Endothelial cell of umbilical vein (primary cell): ENCODE data around the gene PARP9. TPM values are rescaled to one million over a fixed set of nuclear protein-coding genes. Genes with fewer than 3 reads are reported as not detected.

Experiments
- BruUV-seq: library from RNA; stranded (reverse); fragments of 400-500 nt; replicated peaks from 2 replicates; lab custom pipeline; 2021; lab: Mats Ljungman, UMichigan
- CTCF ChIA-PET: fragments of 300-600, 350-600 bp; sonication (Branson Sonifier 250); formaldehyde crosslinking; loops from one replicate; lab custom pipeline; 2021; ENCODE audit warnings: antibody characterized with exemption, inconsistent platforms; lab: Charles Lee
- POLR2A ChIA-PET: fragments of 300-600, 350-600 bp; sonication (Branson Sonifier 250); formaldehyde crosslinking; loops from one replicate; lab custom pipeline; 2021; ENCODE audit warnings: antibody characterized with exemption, inconsistent platforms; lab: Charles Lee
- DNase-seq: peaks from one replicate; pipeline ENCODE4 v3.0.0-alpha.2; 2011; ENCODE audit warnings: low read depth, low spot score
- FAIRE-seq: peaks from 2 replicates; lab custom pipeline; 2011; peaks lifted over from hg19 to GRCh38; lab: Jason Lieb, UNC
- H2AFZ ChIP-seq: 2 replicates; pipeline ENCODE4 v1.6.0; 2012; ENCODE audit warnings: low read depth, low read length, control low read depth, inconsistent platforms
- H3K27ac ChIP-seq: 2 replicates; pipeline ENCODE4 v1.5.1; 2011; ENCODE audit warnings: low read depth, mild to moderate bottlenecking, control low read depth, low read length, moderate library complexity; ENCODE audit not compliant: insufficient read depth
- H3K27me3 ChIP-seq, 2 experiments: 2 replicates each; pipeline versions ENCODE4 v1.6.0 to v1.6.1; 2011; ENCODE audit warnings: low read length in 2 of 2, mixed read lengths in 1 of 2; ENCODE audit not compliant: control insufficient read depth in 2 of 2, insufficient read depth in 2 of 2
- H3K36me3 ChIP-seq, 2 experiments: 2 replicates in 1 of 2; 3 replicates in 1 of 2; pipeline ENCODE4 v1.5.1; 2011; ENCODE audit warnings: low read length in 2 of 2, mild to moderate bottlenecking in 1 of 2, moderate library complexity in 1 of 2; ENCODE audit not compliant: control insufficient read depth in 2 of 2, insufficient read depth in 2 of 2; ENCODE audit errors: extremely low read depth in 1 of 2
- H3K4me1 ChIP-seq: 3 replicates; pipeline ENCODE4 v1.5.1; 2011; ENCODE audit warnings: mild to moderate bottlenecking, low read length; ENCODE audit not compliant: control insufficient read depth, insufficient read depth; ENCODE audit errors: extremely low read depth
- H3K4me2 ChIP-seq: 2 replicates; pipeline ENCODE4 v1.6.1; 2011; ENCODE audit warnings: low read length, control low read depth, mixed read lengths; ENCODE audit not compliant: insufficient read depth
- H3K4me3 ChIP-seq, 3 experiments: fragments of 200-600 bp in 1 of 3; sonication (generic), shearing (Covaris generic) in 1 of 3; replicated peaks in 1 of 3; 2 replicates each; pipeline ENCODE4 v1.5.1; 2011 to 2016; ENCODE audit warnings: control low read depth in 3 of 3, low read length in 3 of 3, mild to moderate bottlenecking in 2 of 3, inconsistent platforms in 1 of 3, low read depth in 1 of 3, moderate library complexity in 1 of 3; ENCODE audit not compliant: insufficient read depth in 1 of 3
- H3K79me2 ChIP-seq: 2 replicates; pipeline ENCODE4 v1.6.0; 2012; ENCODE audit warnings: low read length, inconsistent platforms; ENCODE audit not compliant: control insufficient read depth, insufficient read depth
- H3K9ac ChIP-seq: replicated peaks from 2 replicates; pipeline ENCODE3; 2011; ENCODE audit warnings: low read length, control low read depth; ENCODE audit not compliant: insufficient read depth; ENCODE audit errors: extremely low read depth
- H3K9me1 ChIP-seq: replicated peaks from 3 replicates; pipeline ENCODE4 v1.6.0; 2011; ENCODE audit warnings: mild to moderate bottlenecking, low read length; ENCODE audit not compliant: control insufficient read depth, insufficient read depth; ENCODE audit errors: extremely low read depth
- H3K9me3 ChIP-seq: replicated peaks from 2 replicates; pipeline ENCODE4 v1.5.1; 2012; ENCODE audit warnings: low read length, inconsistent platforms; ENCODE audit not compliant: control insufficient read depth, insufficient read depth
- H4K20me1 ChIP-seq: replicated peaks from 2 replicates; pipeline ENCODE3; 2011; ENCODE audit warnings: mild to moderate bottlenecking, low read length; ENCODE audit not compliant: control insufficient read depth, insufficient read depth; ENCODE audit errors: extremely low read depth
- EZH2 ChIP-seq: IDR thresholded peaks from 2 replicates; pipeline ENCODE4 v1.6.1; 2012; ENCODE audit warnings: borderline replicate concordance, low read depth, mild to moderate bottlenecking, moderate library complexity, low read length, inconsistent platforms; ENCODE audit not compliant: severe bottlenecking
- GATA2 ChIP-seq: IDR thresholded peaks from 2 replicates; pipeline ENCODE4 v1.7.0; 2011; ENCODE audit warnings: low read depth, mild to moderate bottlenecking, moderate library complexity, mixed read lengths, low read length; ENCODE audit not compliant: insufficient read length, insufficient read depth
- JUN ChIP-seq: IDR thresholded peaks from 2 replicates; pipeline ENCODE4 v1.6.1; 2011; ENCODE audit warnings: borderline replicate concordance, low read depth; ENCODE audit not compliant: insufficient read length, insufficient read depth
- MYC ChIP-seq: IDR thresholded peaks from one replicate; pipeline ENCODE4 v1.6.1; 2011; ENCODE audit warnings: mild to moderate bottlenecking, low read depth, low read length
- POLR2A ChIP-seq: IDR thresholded peaks from 2 replicates; pipeline ENCODE4 v1.6.1; 2012; ENCODE audit warnings: low read depth, mild to moderate bottlenecking, control low read depth, low read length
- POLR2AphosphoS5 ChIP-seq: IDR thresholded peaks from 2 replicates; pipeline ENCODE4 v1.6.1; 2012; ENCODE audit warnings: low read depth, mild to moderate bottlenecking, control low read depth, low read length, moderate library complexity; ENCODE audit not compliant: insufficient read depth
- dilution Hi-C: fragments of 300-500 bp; cut with MboI; formaldehyde crosslinking; loops from one replicate; pipeline ENCODE4 v1.15.0; 2019; ENCODE audit warnings: low sequenced_read_pairs; ENCODE audit not compliant: extremely low pct_ligation_motif_present
- intact Hi-C: fragments of 100-400 bp; cut with micrococcal nuclease; formaldehyde crosslinking; loops from one replicate; pipeline ENCODE4 v1.10.0; 2022
- polyA plus RNA-seq, 4 experiments: library from polyadenylated mRNA; depleted of rRNA in 3 of 4; stranded (reverse) in 3 of 4; unstranded in 1 of 4; fragments of >200 nt; gene quantifications; 2 replicates each; pipeline versions ENCODE4 v1.2.1 to v1.2.3, GENCODE V29; 2011 to 2012; ENCODE audit warnings: missing spikeins in 1 of 4
- total RNA-seq: library from RNA; stranded (reverse); gene quantifications from 2 replicates; pipeline ENCODE4 v1.2.3, GENCODE V29; 2021
- TF ChIP-seq, protein P1 (sequence below): IDR thresholded peaks from 2 replicates; pipeline ENCODE4 v1.6.1; 2011; ENCODE audit not compliant: insufficient read depth, insufficient read length
- TF ChIP-seq, protein P2 (sequence below), 2 donors: IDR thresholded peaks; 1 replicate in 1 of 2; 2 replicates in 1 of 2; pipeline ENCODE4 v1.5.1; 2011; ENCODE audit warnings: low read length in 2 of 2, mild to moderate bottlenecking in 2 of 2, moderate library complexity in 2 of 2, control low read depth in 1 of 2, inconsistent platforms in 1 of 2, low read depth in 1 of 2; ENCODE audit not compliant: insufficient read depth in 1 of 2; ENCODE audit errors: extremely low read depth in 1 of 2

Gene PARP9
- total and polyA plus RNA-seq, 2 donors (not counting 3 experiments of a cell fraction or from before 2014, with no cell fraction given), result 10.1 to 12.5 TPM

DNA sequence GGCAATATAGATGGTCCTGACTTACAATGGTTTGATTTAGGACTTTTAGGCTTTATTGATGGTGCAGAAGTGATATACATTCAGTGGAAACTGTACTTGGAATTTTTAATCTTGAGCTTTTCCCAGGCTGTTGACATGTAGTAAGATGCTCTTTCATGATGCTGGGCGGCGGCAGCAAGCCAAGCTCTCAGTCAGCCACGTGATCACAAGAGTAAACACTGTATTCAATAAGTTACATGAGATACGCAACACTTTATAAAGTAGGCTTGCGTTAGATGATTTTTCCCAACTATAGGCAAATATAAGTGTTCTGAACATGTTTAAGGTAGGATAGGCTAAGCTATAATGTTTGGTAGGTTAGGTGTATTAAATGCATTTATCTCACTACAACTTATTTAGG, 17.9 kb downstream of the PARP9 start:
- Histone ChIP-seq H3K27me3 (no peaks in the 10 kb centered on the region), H3K4me2 (no peak overlapping the region), H3K79me2 (no peaks in the 10 kb centered on the region), H3K4me3 (no peak overlapping the region), H3K9me1 (no peaks in the 10 kb centered on the region), H3K9ac (no peak overlapping the region), H3K9me3 (no peaks in the 10 kb centered on the region), H4K20me1 (no peaks in the 10 kb centered on the region), H3K36me3 (no peaks in the 10 kb centered on the region), H3K4me1 (no peaks in the 10 kb centered on the region), H3K27ac (no peak overlapping the region), H2AFZ (no peak overlapping the region)
- intact Hi-C loops (no loop called here), dilution Hi-C loops (no loop called here)
- DNase-seq (no peak), FAIRE-seq (no peak)
- no peak for TF ChIP-seq GATA2
- no peak for TF ChIP-seq EZH2
- TF ChIP-seq MYC, result no peak
- no peak for TF ChIP-seq POLR2A
- TF ChIP-seq, protein P1, sequence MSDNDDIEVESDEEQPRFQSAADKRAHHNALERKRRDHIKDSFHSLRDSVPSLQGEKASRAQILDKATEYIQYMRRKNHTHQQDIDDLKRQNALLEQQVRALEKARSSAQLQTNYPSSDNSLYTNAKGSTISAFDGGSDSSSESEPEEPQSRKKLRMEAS, result no peak
- TF ChIP-seq, protein P2, sequence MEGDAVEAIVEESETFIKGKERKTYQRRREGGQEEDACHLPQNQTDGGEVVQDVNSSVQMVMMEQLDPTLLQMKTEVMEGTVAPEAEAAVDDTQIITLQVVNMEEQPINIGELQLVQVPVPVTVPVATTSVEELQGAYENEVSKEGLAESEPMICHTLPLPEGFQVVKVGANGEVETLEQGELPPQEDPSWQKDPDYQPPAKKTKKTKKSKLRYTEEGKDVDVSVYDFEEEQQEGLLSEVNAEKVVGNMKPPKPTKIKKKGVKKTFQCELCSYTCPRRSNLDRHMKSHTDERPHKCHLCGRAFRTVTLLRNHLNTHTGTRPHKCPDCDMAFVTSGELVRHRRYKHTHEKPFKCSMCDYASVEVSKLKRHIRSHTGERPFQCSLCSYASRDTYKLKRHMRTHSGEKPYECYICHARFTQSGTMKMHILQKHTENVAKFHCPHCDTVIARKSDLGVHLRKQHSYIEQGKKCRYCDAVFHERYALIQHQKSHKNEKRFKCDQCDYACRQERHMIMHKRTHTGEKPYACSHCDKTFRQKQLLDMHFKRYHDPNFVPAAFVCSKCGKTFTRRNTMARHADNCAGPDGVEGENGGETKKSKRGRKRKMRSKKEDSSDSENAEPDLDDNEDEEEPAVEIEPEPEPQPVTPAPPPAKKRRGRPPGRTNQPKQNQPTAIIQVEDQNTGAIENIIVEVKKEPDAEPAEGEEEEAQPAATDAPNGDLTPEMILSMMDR (IDR thresholded peaks at IDR 0.05; ENCODE audit: extremely low read depth in 1 of 2, insufficient read depth in 1 of 2, low read depth in 1 of 2, low read length in 2 of 2), result no peak
- no peak for TF ChIP-seq JUN
- TF ChIP-seq POLR2AphosphoS5, result no peak
- no TSS peak for BruUV-seq
- CTCF ChIA-PET, result no interaction called here
- POLR2A ChIA-PET, result no interaction called here
